ENCODE results near the gene OSBP2. TPM values are rescaled to one million over a fixed set of nuclear protein-coding genes. Genes with fewer than 3 reads are reported as not detected.
"Not testable (repeated sequence)": the region's sequence is repeated elsewhere in the genome, so short reads cannot be mapped to it uniquely, and the experiment has no call there.

OSBP2 gene
- total RNA-seq, 1 donor from 2014 or later: 22.2 TPM

- TF ChIP-seq CTCF (IDR thresholded peaks at IDR 0.05; ENCODE audit: borderline replicate concordance): no peak
- Histone ChIP-seq H3K4me1 (no peaks in the 10 kb centered on the region), H3K27ac (replicated peaks) (no peak overlapping the region), H3K9me3 (replicated peaks) (no peaks in the 10 kb centered on the region), H3K4me3 (no peak overlapping the region), H3K36me3 (no peaks in the 10 kb centered on the region), H3K27me3 (ENCODE audit: low read depth) (peaks cover 15% of the 10 kb centered on the region)
- DNase-seq: no peak
- intact Hi-C loops (cut with micrococcal nuclease): no loop called here
These were observed 19.2 kb upstream of the OSBP2 start for GRCh38 chr22:30675436-30675835.

GRCh38 chr22:30676565-30676964, 18.1 kb upstream of the OSBP2 start:
- H3K36me3 ChIP-seq; DNase-seq; H3K4me3 ChIP-seq; H3K27ac ChIP-seq (replicated peaks); H3K4me1 ChIP-seq; H3K9me3 ChIP-seq (replicated peaks); intact Hi-C loops (cut with micrococcal nuclease): not testable (repeated sequence)
- peaks cover 15% of the 10 kb centered on the region for H3K27me3 ChIP-seq (ENCODE audit: low read depth)

- H3K4me3 ChIP-seq; H3K4me1 ChIP-seq; intact Hi-C loops (cut with micrococcal nuclease); H3K27ac ChIP-seq (replicated peaks); H3K9me3 ChIP-seq (replicated peaks); H3K36me3 ChIP-seq; DNase-seq: not testable (repeated sequence)
- H3K27me3 ChIP-seq (ENCODE audit: low read depth): peaks cover 11% of the 10 kb centered on the region
These were observed 14.6 kb upstream of the OSBP2 start for GRCh38 chr22:30679895-30680690.

GRCh38 chr22:30680991-30681770, 13.5 kb upstream of the OSBP2 start:
- no peaks in the 10 kb centered on the region for H3K36me3 ChIP-seq
- intact Hi-C loops (cut with micrococcal nuclease): no loop called here
- H3K27me3 ChIP-seq (ENCODE audit: low read depth): peaks cover 2% of the 10 kb centered on the region
- H3K4me3 ChIP-seq: no peak overlapping the region
- TF ChIP-seq CTCF (IDR thresholded peaks at IDR 0.05; ENCODE audit: borderline replicate concordance): no peak
- H3K9me3 ChIP-seq (replicated peaks): no peaks in the 10 kb centered on the region
- H3K27ac ChIP-seq (replicated peaks): no peak overlapping the region
- DNase-seq: no peak
- H3K4me1 ChIP-seq: peaks cover 8% of the 10 kb centered on the region

- Histone ChIP-seq H3K27me3 (ENCODE audit: low read depth) (no peaks in the 10 kb centered on the region), H3K4me3 (no peak overlapping the region), H3K36me3 (no peaks in the 10 kb centered on the region), H3K4me1 (peaks cover 8% of the 10 kb centered on the region), H3K9me3 (replicated peaks) (no peaks in the 10 kb centered on the region), H3K27ac (replicated peaks) (no peak overlapping the region)
- DNase-seq: no peak
- intact Hi-C loops (cut with micrococcal nuclease): no loop called here
- TF ChIP-seq CTCF (IDR thresholded peaks at IDR 0.05; ENCODE audit: borderline replicate concordance): no peak
These were observed 12.8 kb upstream of the OSBP2 start for GRCh38 chr22:30681831-30682230.

GRCh38 chr22:30685178-30685577, 9.5 kb upstream of the OSBP2 start:
- H3K36me3 ChIP-seq: no peaks in the 10 kb centered on the region
- no peak for DNase-seq
- intact Hi-C loops (cut with micrococcal nuclease): no loop called here

More at GRCh38 chr22:30685178-30685577, 9.5 kb upstream of the OSBP2 start:
- TF ChIP-seq CTCF (IDR thresholded peaks at IDR 0.05; ENCODE audit: borderline replicate concordance): no peak
- no peak overlapping the region for H3K27ac ChIP-seq (replicated peaks)
- peaks cover 8% of the 10 kb centered on the region for H3K4me1 ChIP-seq
- H3K27me3 ChIP-seq (ENCODE audit: low read depth): no peaks in the 10 kb centered on the region
- H3K9me3 ChIP-seq (replicated peaks): no peaks in the 10 kb centered on the region
- H3K4me3 ChIP-seq: no peak overlapping the region

All from left ventricle myocardium inferior (tissue), 1 donor.